BLaER1 (cell line): ENCODE results near the gene SYDE2.

Experiments used
- H3K27ac ChIP-seq: shearing (Covaris generic); formaldehyde crosslinking; 2 replicates; pipeline ENCODE4 v1.8.1; 2022
- H3K27me3 ChIP-seq: shearing (Covaris generic); formaldehyde crosslinking; 2 replicates; pipeline ENCODE4 v1.8.1; 2022
- H3K36me3 ChIP-seq: shearing (Covaris generic); formaldehyde crosslinking; 2 replicates; pipeline ENCODE4 v1.8.1; 2022
- H3K4me1 ChIP-seq: shearing (Covaris generic); formaldehyde crosslinking; 2 replicates; pipeline ENCODE4 v1.8.1; 2022
- H3K4me2 ChIP-seq: shearing (Covaris generic); formaldehyde crosslinking; 2 replicates; pipeline ENCODE4 v1.8.1; 2022
- H3K4me3 ChIP-seq: shearing (Covaris generic); formaldehyde crosslinking; 2 replicates; pipeline ENCODE4 v1.8.1; 2022
- H3K9ac ChIP-seq: shearing (Covaris generic); formaldehyde crosslinking; 2 replicates; pipeline ENCODE4 v1.8.1; 2022
- H3K9me3 ChIP-seq: shearing (Covaris generic); formaldehyde crosslinking; 2 replicates; pipeline ENCODE4 v1.8.1; 2022
- H4K20me1 ChIP-seq: shearing (Covaris generic); formaldehyde crosslinking; 2 replicates; pipeline ENCODE4 v1.8.1; 2022
- Cebpa-rat ChIP-seq: shearing (Covaris generic); IDR thresholded peaks from 2 replicates; pipeline ENCODE4 v1.8.1; 2022

Gene SYDE2

DNA sequence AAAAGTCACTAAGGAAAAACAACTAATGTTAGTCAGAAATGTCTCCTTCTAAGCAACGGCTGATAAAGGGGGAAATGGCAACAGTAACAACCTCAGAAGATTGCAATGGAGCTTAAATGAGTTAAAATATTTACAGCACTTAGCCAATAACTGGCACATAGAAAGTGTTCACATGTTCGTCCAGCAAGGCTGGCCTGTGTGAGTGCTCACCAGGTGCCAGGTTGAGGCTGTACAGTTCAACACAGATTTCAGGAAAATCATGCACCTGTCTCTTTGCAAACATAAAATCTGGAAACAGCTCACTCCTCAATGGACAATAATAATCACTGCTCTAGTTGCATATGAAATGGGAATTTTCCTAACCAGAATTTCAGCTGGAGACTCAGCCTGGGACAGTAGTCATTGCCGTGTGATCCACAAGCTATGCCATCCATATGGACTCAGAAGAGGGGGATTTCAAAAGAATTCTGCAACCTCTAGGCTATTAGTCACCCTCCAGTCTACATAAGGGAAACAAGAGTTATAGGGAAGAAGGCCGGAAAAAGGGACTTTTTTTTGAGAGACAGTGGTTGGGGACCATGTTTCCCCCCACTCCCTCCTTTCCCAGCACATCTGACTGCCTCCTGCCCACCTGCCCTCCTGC, 68.6 kb downstream of the SYDE2 start:
- Histone ChIP-seq H3K9ac (no peak overlapping the region), H3K27ac (no peak overlapping the region)

DNA sequence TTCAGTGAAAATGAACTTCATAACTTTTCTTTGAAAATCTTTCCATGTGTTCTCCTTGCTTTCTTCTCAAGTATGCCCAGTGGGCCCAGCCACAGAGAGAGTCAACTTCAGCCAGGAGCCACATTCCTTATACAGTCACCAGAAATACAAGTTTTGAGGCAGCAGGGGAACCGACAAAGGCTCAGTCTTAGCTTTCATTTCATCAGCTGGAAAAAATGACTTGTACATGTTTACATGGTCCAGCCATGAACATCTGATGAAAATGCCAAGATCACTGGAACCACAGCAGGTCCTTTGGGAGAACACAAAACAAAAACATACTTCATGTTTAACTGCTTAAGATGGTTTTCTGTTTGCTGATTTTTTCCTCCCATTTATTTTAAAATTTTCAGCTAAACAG, 72.5 kb downstream of the SYDE2 start:
- Histone ChIP-seq H3K27ac (no peak overlapping the region), H3K9me3 (no peaks in the 10 kb centered on the region), H3K27me3 (no peaks in the 10 kb centered on the region), H3K4me3 (no peak overlapping the region), H3K4me1 (0 out of 2 replicates have a peak, but pooled peaks cover 5% of the 10 kb centered on the region), H4K20me1 (no peaks in the 10 kb centered on the region), H3K9ac (no peak overlapping the region), H3K4me2 (0 out of 2 replicates have a peak overlapping the region, but pooled peaks have one; percentile 8), H3K36me3 (no peaks in the 10 kb centered on the region)
- no peak for TF ChIP-seq Cebpa-rat

More for the DNA sequence above, 68.6 kb downstream of the SYDE2 start:
- Histone ChIP-seq H3K4me2 (no peak overlapping the region), H3K4me3 (no peak overlapping the region), H3K9me3 (no peaks in the 10 kb centered on the region), H3K36me3 (no peaks in the 10 kb centered on the region), H4K20me1 (no peaks in the 10 kb centered on the region), H3K27me3 (no peaks in the 10 kb centered on the region), H3K4me1 (0 out of 2 replicates have a peak, but pooled peaks cover 5% of the 10 kb centered on the region)
- TF ChIP-seq Cebpa-rat = no peak

DNA sequence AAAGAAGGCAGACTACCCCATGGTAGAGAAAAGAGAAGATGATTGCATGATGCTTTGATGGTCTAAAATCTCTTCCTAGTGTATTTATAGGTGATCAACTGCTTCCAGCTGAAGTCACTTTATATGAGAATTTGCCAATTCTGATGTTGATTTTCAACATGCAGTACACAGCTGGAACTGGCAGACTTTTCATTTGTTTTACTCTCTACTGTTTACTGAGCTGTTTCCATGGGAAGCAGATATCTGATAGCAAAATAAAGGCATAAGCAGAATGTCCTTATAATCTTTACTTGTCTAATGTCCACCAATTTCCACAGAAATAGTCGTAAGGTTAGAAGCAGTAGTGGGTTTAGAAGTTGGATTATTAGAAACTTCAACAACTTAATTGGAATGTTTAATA, 74.9 kb downstream of the SYDE2 start:
- H3K36me3 ChIP-seq = no peaks in the 10 kb centered on the region

DNA sequence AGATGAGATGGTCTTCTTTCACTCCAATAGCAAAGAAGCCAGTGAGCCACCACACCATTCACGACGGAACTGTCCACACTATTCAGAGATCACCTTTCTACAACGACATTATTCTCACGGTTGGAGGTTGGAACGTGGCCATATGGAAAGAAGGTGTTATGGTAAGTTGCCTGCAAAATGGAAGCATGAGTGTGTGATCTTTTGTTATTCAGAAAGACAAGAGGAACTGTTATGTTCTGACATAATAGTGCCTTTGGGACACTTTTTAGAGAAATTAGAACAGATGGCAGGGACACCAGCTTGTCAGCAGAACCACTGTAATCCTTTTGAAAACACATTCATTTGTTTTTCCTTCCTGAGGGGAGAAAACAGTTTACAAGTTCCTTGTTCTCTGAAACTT, 76.7 kb downstream of the SYDE2 start:
- H3K36me3 ChIP-seq = no peaks in the 10 kb centered on the region
- H3K9me3 ChIP-seq = no peaks in the 10 kb centered on the region

More for the DNA sequence above, 74.9 kb downstream of the SYDE2 start:
- Histone ChIP-seq H3K4me2 (no peak overlapping the region), H3K9me3 (no peaks in the 10 kb centered on the region), H4K20me1 (no peaks in the 10 kb centered on the region), H3K27me3 (no peaks in the 10 kb centered on the region), H3K27ac (no peak overlapping the region), H3K4me1 (0 out of 2 replicates have a peak, but pooled peaks cover 5% of the 10 kb centered on the region), H3K9ac (no peak overlapping the region), H3K4me3 (no peak overlapping the region)
- no peak for TF ChIP-seq Cebpa-rat

DNA sequence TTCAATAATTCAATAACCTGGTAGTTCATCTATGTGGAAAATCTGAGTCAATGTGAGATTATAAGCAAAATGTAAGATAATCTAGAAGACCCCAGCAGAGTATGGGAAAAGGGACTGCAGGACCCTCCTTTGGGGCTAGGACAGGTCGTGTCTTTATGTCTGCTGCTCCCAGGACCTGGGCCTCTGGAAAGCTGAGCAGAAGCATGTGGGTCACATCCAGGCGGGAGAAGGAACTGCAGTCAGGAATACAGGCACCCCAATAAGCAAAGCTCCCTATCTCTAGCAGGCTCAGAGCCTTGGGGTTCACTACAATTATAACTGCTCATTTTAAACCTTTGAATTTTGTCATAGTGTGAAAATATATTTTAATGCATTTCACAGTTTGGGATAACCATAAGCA, 78.6 kb downstream of the SYDE2 start:
- Histone ChIP-seq H3K9me3 (no peaks in the 10 kb centered on the region), H3K4me1 (no peaks in the 10 kb centered on the region), H3K4me3 (no peak overlapping the region), H3K27me3 (no peaks in the 10 kb centered on the region), H3K36me3 (no peaks in the 10 kb centered on the region), H3K4me2 (no peak overlapping the region), H3K27ac (no peak overlapping the region), H4K20me1 (no peaks in the 10 kb centered on the region), H3K9ac (no peak overlapping the region)
- TF ChIP-seq Cebpa-rat = no peak

More for the DNA sequence above, 76.7 kb downstream of the SYDE2 start:
- Histone ChIP-seq H3K4me3 (no peak overlapping the region), H3K4me1 (0 out of 2 replicates have a peak, but pooled peaks cover 5% of the 10 kb centered on the region), H4K20me1 (no peaks in the 10 kb centered on the region), H3K9ac (no peak overlapping the region), H3K27ac (no peak overlapping the region), H3K4me2 (no peak overlapping the region), H3K27me3 (no peaks in the 10 kb centered on the region)
- TF ChIP-seq Cebpa-rat = no peak

DNA sequence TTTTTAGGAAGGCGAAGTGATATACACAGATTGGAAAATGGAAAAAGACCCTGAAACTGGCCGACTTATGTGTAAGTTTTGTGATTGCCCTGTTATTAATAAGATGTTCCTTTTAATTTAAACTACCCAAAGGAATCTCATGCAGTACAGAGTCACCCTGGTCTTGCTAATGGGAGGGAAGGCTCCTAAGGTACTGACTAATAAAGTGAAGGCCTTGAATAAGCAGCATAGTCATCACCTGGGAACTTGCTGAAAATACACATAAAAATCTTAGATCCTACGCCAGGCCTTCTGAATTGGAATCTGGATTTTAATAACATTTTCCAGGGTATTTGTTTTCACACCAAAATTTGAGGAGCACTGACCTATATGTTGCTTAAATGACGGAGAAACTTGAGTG, 79.1 kb downstream of the SYDE2 start:
- Histone ChIP-seq H3K27ac (no peak overlapping the region), H3K4me2 (no peak overlapping the region), H3K27me3 (no peaks in the 10 kb centered on the region), H4K20me1 (no peaks in the 10 kb centered on the region), H3K4me1 (no peaks in the 10 kb centered on the region), H3K9me3 (no peaks in the 10 kb centered on the region), H3K9ac (no peak overlapping the region), H3K4me3 (no peak overlapping the region), H3K36me3 (no peaks in the 10 kb centered on the region)
- no peak for TF ChIP-seq Cebpa-rat

DNA sequence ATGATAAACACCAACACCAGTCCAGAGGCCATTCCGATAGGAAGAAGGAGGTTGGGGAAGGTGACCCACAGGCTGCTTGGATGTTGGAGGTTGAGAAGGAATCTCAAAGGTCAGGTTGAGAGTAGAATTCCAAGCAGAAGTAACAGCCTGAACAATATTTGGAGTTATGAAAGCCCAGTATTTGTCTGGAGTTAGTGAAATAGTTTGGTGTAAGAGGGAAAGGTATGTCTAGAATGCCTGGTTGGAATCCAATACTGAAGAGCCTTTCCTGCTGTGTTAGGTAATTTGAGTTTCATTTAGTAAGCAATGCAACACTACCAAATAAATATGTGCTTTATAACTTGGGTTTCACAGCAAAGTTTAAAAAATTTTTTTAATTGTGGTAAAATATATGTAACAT, 82.1 kb downstream of the SYDE2 start:
- Histone ChIP-seq H3K36me3 (no peaks in the 10 kb centered on the region), H3K4me2 (no peak overlapping the region), H3K27ac (no peak overlapping the region), H4K20me1 (no peaks in the 10 kb centered on the region), H3K27me3 (no peaks in the 10 kb centered on the region), H3K9ac (no peak overlapping the region), H3K4me1 (no peaks in the 10 kb centered on the region), H3K4me3 (no peak overlapping the region), H3K9me3 (no peaks in the 10 kb centered on the region)
- no peak for TF ChIP-seq Cebpa-rat

DNA sequence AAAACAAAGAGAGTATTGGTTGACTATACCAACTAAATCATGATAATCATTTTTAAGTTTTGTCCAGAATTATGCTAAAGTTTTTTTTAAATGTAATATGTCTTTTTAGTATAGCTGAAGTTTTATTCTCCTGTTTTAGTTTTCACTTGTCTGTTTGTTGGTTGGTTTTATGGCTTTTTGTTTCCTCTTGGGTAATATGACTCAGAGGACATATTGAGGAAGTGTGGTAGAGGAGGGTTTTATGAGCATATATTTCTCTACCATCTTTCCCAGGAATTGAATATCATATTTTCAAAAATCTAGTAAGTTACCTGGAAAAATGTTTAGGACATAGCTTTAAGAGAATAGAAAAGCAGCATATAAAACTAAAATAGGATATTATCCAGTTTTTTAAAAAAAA, 84.0 kb downstream of the SYDE2 start:
- Histone ChIP-seq H4K20me1 (no peaks in the 10 kb centered on the region), H3K4me1 (no peaks in the 10 kb centered on the region), H3K9me3 (no peaks in the 10 kb centered on the region), H3K4me3 (no peak overlapping the region), H3K9ac (no peak overlapping the region), H3K27me3 (no peaks in the 10 kb centered on the region), H3K27ac (no peak overlapping the region), H3K4me2 (no peak overlapping the region), H3K36me3 (no peaks in the 10 kb centered on the region)
- TF ChIP-seq Cebpa-rat = no peak

DNA sequence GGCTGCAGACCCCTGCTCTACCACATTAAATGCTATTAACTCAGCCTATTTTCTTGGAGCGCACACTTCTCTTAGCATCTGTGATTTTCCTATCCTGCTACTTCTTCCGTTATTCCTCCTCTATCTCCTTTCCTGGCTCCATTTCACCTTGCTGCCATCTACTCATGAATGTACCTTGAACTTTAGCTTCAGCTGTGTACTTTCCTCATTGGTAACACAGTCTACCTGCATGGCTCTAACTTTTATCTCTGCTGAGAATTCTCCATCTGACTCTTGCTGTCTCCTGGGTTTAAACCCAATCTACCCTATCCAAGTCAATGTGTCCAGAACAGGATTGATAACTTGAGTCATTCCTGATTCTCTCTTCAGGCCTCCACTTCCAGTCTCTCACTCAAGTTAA, 84.9 kb downstream of the SYDE2 start:
- Histone ChIP-seq H4K20me1 (no peaks in the 10 kb centered on the region), H3K9me3 (no peaks in the 10 kb centered on the region), H3K4me3 (no peak overlapping the region), H3K27ac (no peak overlapping the region), H3K27me3 (no peaks in the 10 kb centered on the region), H3K4me1 (no peaks in the 10 kb centered on the region), H3K9ac (no peak overlapping the region), H3K4me2 (no peak overlapping the region), H3K36me3 (no peaks in the 10 kb centered on the region)
- no peak for TF ChIP-seq Cebpa-rat

DNA sequence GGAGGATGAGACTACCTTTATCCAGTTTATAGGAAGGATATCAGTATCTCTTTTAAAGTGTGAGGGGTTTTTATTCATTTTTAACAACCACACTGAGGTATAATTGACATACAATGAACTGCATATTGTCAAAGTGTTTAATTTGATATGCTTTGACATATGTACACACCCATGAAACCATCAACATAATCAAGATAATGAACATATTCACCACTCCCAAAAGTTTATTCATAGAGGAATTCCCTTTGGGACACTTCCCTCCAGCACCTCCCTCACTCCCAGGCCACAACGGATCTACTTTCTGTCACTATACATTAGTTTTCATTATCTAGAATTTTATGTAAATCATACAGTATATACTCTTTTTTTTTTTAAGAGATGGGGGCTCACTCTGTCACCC, 89.1 kb downstream of the SYDE2 start:
- Histone ChIP-seq H3K27ac (no peak overlapping the region), H3K9me3 (no peaks in the 10 kb centered on the region), H4K20me1 (no peaks in the 10 kb centered on the region), H3K9ac (no peak overlapping the region), H3K4me3 (no peak overlapping the region), H3K27me3 (no peaks in the 10 kb centered on the region), H3K4me1 (no peaks in the 10 kb centered on the region), H3K36me3 (no peaks in the 10 kb centered on the region), H3K4me2 (no peak overlapping the region)
- TF ChIP-seq Cebpa-rat = no peak

DNA sequence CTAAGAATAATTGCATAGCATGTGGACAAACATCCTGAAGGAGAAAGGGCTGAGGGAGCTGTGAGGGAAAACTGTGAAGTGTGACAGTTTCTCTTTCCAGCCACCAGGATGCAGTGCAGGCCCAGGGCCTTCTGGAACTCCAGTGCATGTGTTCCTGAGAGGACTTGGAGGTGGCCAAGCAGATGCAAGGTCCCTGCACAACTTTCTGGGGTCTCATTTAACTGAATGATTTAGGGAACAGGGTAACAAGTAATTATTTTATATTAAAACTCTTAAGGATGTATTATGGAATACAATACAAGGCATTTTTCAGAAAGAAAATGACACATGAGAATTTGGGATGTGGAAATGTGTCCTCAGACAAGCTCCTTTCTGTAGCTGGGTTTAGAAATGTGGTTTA, 91.3 kb downstream of the SYDE2 start:
- TF ChIP-seq Cebpa-rat = no peak
- Histone ChIP-seq H3K4me3 (no peak overlapping the region), H3K4me1 (no peaks in the 10 kb centered on the region), H3K27me3 (no peaks in the 10 kb centered on the region), H4K20me1 (no peaks in the 10 kb centered on the region), H3K27ac (no peak overlapping the region), H3K9me3 (no peaks in the 10 kb centered on the region), H3K36me3 (no peaks in the 10 kb centered on the region), H3K4me2 (no peak overlapping the region), H3K9ac (no peak overlapping the region)
